K562 (cell line): ENCODE results near the gene GNAI1. TPM values are rescaled to one million over a fixed set of nuclear protein-coding genes. Genes with fewer than 3 reads are reported as not detected.

Experiments used
- ATAC-seq: fragments of 200-7000 bp; cut with Tn5 transposase; 3 replicates; pipeline ENCODE4 v1.9.1; 2020; ENCODE audit warnings: moderate library complexity
- BruUV-seq: library from RNA; stranded (reverse); fragments of 400-500 nt; replicated peaks from 2 replicates; lab custom pipeline; 2021; lab: Mats Ljungman, UMichigan
- CTCF ChIA-PET: fragments of 300-600 bp; formaldehyde crosslinking; extraction: SDS; loops from one replicate; lab custom pipeline; 2021; ENCODE audit warnings: low intra/inter-chr PET ratio; lab: Yijun Ruan, JAX
- POLR2A ChIA-PET: fragments of 300-600, 350-650 bp; sonication (Branson Sonifier 250); formaldehyde crosslinking; extraction: SDS; loops from one replicate; lab custom pipeline; 2021; ENCODE audit warnings: antibody characterized with exemption, inconsistent platforms; lab: Yijun Ruan, JAX
- DNase-seq, 4 experiments: peaks; one replicate each; pipeline versions ENCODE4 v3.0.0 to v3.0.0-alpha.2; 2011 to 2018; ENCODE audit warnings: low spot score in 3 of 4, mixed read lengths in 3 of 4; ENCODE audit errors: extremely low read depth in 1 of 4
- FAIRE-seq: peaks from 2 replicates; lab custom pipeline; 2011; peaks lifted over from hg19 to GRCh38; lab: Jason Lieb, UNC
- H2AFZ ChIP-seq: 2 replicates; pipeline ENCODE4 v1.6.0; 2011; ENCODE audit warnings: low read depth, low read length, control low read depth, inconsistent platforms
- H3K27ac ChIP-seq: fragments of 200-600 bp; 3 replicates; pipeline ENCODE4 v1.8.0; 2011; ENCODE audit warnings: low read depth, mild to moderate bottlenecking, control low read depth, inconsistent platforms, low read length, moderate library complexity, mixed read lengths; ENCODE audit errors: extremely low read depth
- H3K27me3 ChIP-seq, 2 experiments: fragments of 300-600 bp in 1 of 2; 2 replicates in 1 of 2; 3 replicates in 1 of 2; pipeline versions ENCODE4 v1.6.0 to v1.8.0; 2011; ENCODE audit warnings: inconsistent platforms in 2 of 2, low read length in 2 of 2, mild to moderate bottlenecking in 1 of 2, mixed read lengths in 1 of 2, moderate library complexity in 1 of 2; ENCODE audit not compliant: control insufficient read depth in 2 of 2, insufficient read depth in 2 of 2
- H3K36me3 ChIP-seq: fragments of 300-600 bp; 3 replicates; pipeline ENCODE4 v1.8.0; 2011; ENCODE audit warnings: mild to moderate bottlenecking, low read length, inconsistent platforms; ENCODE audit not compliant: control insufficient read depth, insufficient read depth
- H3K4me1 ChIP-seq, 2 experiments: fragments of 200-600 bp in 1 of 2; replicated peaks in 1 of 2; 2 replicates in 1 of 2; 3 replicates in 1 of 2; pipeline versions ENCODE4 v1.5.1 to v1.8.0; 2011; ENCODE audit warnings: inconsistent platforms in 2 of 2, low read length in 2 of 2, mild to moderate bottlenecking in 1 of 2, mixed read lengths in 1 of 2, moderate library complexity in 1 of 2; ENCODE audit not compliant: control insufficient read depth in 2 of 2, insufficient read depth in 2 of 2
- H3K4me2 ChIP-seq: 2 replicates; pipeline ENCODE4 v1.6.1; 2011; ENCODE audit warnings: low read length, control low read depth, inconsistent platforms, mixed read lengths; ENCODE audit not compliant: insufficient read depth
- H3K4me3 ChIP-seq: fragments of 200-600 bp; sonication (generic), shearing (Covaris generic); 2 replicates; pipeline ENCODE4 v1.5.1; 2016; ENCODE audit warnings: control low read depth, inconsistent platforms
- H3K79me2 ChIP-seq: fragments of 200-600 bp; 3 replicates; pipeline ENCODE4 v1.8.0; 2011; ENCODE audit warnings: low read length, inconsistent platforms; ENCODE audit not compliant: control insufficient read depth, insufficient read depth
- H3K9ac ChIP-seq, 2 experiments: 2 replicates each; pipeline versions ENCODE4 v1.6.0 to v1.6.1; 2011; ENCODE audit warnings: low read depth in 2 of 2, low read length in 2 of 2, control low read depth in 1 of 2, inconsistent platforms in 1 of 2, mild to moderate bottlenecking in 1 of 2, mixed read lengths in 1 of 2; ENCODE audit not compliant: insufficient read depth in 1 of 2
- H3K9me1 ChIP-seq: one replicate; pipeline ENCODE4 v1.6.0; 2011; ENCODE audit warnings: inconsistent platforms, mild to moderate bottlenecking, low read length, moderate library complexity; ENCODE audit not compliant: control insufficient read depth, insufficient read depth
- H3K9me3 ChIP-seq: replicated peaks from 2 replicates; pipeline ENCODE4 v1.5.1; 2011; ENCODE audit warnings: low read depth, low read length, inconsistent platforms; ENCODE audit not compliant: control insufficient read depth, insufficient read depth
- H4K20me1 ChIP-seq: replicated peaks from 2 replicates; pipeline ENCODE4 v1.6.1; 2011; ENCODE audit warnings: low read length, inconsistent platforms, mixed read lengths; ENCODE audit not compliant: control insufficient read depth, insufficient read depth
- ARID3B ChIP-seq: fragments of 250-450 bp; sonication (Bioruptor Pico); IDR thresholded peaks from 2 replicates; pipeline ENCODE4 v1.4.0; 2020; ENCODE audit warnings: borderline replicate concordance
- BMI1 ChIP-seq: fragments of 150-350 bp; IDR thresholded peaks from 2 replicates; pipeline ENCODE4 v1.6.1; 2014; ENCODE audit warnings: low read length
- CEBPG ChIP-seq, 3 experiments: fragments of 200-800 bp in 1 of 3; sonication (Bioruptor generic) in 1 of 3; sonication (generic) in 1 of 3; formaldehyde crosslinking in 1 of 3; IDR thresholded peaks in 2 of 3; conservative IDR thresholded peaks in 1 of 3; 2 replicates each; pipeline versions ENCODE4 v1.6.1 to v1.8.0; 2016 to 2022; ENCODE audit warnings: missing compliant biosample characterization in 2 of 3, missing genetic modification characterization in 2 of 3, mild to moderate bottlenecking in 1 of 3, missing genetic modification reagents in 1 of 3
- CSDE1 ChIP-seq, 2 experiments: fragments of 450-650 bp; IDR thresholded peaks; 2 replicates each; pipeline ENCODE4 v1.6.1; 2016; ENCODE audit warnings: mild to moderate bottlenecking in 1 of 2
- GTF2B ChIP-seq: IDR thresholded peaks from 2 replicates; pipeline ENCODE4 v1.6.1; 2011; ENCODE audit not compliant: insufficient read length; ENCODE audit errors: extremely low read depth
- IFI16 ChIP-seq: fragments of 250-450 bp; sonication (Bioruptor Pico); IDR thresholded peaks from 2 replicates; pipeline ENCODE4 v2.1.2; 2022; ENCODE audit warnings: mild to moderate bottlenecking, inconsistent platforms
- LCOR ChIP-seq: sonication (generic); formaldehyde crosslinking; IDR thresholded peaks from 2 replicates; pipeline ENCODE4 v1.8.0; 2022; ENCODE audit warnings: mild to moderate bottlenecking, missing genetic modification reagents
- PCBP1 ChIP-seq: fragments of 200-400 bp; formaldehyde crosslinking; IDR thresholded peaks from 2 replicates; pipeline ENCODE4 v1.6.1; 2018; ENCODE audit warnings: mild to moderate bottlenecking, low read depth, low read length; ENCODE audit not compliant: poor library complexity, severe bottlenecking
- SIN3A ChIP-seq, 2 experiments: fragments of 150-350 bp in 1 of 2; IDR thresholded peaks; 2 replicates each; pipeline ENCODE4 v1.6.1; 2011 to 2016; ENCODE audit warnings: borderline replicate concordance in 2 of 2, low read depth in 2 of 2, low read length in 2 of 2, mild to moderate bottlenecking in 2 of 2, moderate library complexity in 2 of 2; ENCODE audit not compliant: control insufficient read depth in 1 of 2
- SP2 ChIP-seq: IDR thresholded peaks from 2 replicates; pipeline ENCODE4 v1.6.1; 2011; ENCODE audit warnings: mild to moderate bottlenecking, low read depth, low read length, moderate library complexity; ENCODE audit not compliant: poor library complexity, severe bottlenecking; ENCODE audit errors: extremely low read depth
- ZBED1 ChIP-seq: IDR thresholded peaks from 2 replicates; pipeline ENCODE4 v1.6.1; 2014
- ZFP30 ChIP-seq: fragments of 250-450 bp; sonication (Bioruptor Pico); IDR thresholded peaks from 2 replicates; pipeline ENCODE4 v1.8.0; 2022; ENCODE audit warnings: moderate library complexity, mild to moderate bottlenecking, inconsistent platforms, borderline replicate concordance
- ZNF23 ChIP-seq: fragments of 250-450 bp; sonication (Bioruptor Pico); IDR thresholded peaks from 2 replicates; pipeline ENCODE4 v1.4.0; 2020; ENCODE audit warnings: mild to moderate bottlenecking
- ZNF507 ChIP-seq: conservative IDR thresholded peaks from 2 replicates; pipeline ENCODE4 v1.6.1; 2017; ENCODE audit warnings: missing genetic modification characterization, missing compliant biosample characterization
- ZNF583 ChIP-seq: fragments of 250-450 bp; sonication (Bioruptor Pico); IDR thresholded peaks from 2 replicates; pipeline ENCODE4 v1.4.0; 2020
- WGBS: fragments of 100-300 bp; shearing (Covaris generic); methylation state at CpG from one replicate; pipeline ENCODE4 v1.1.6; 2016; ENCODE audit warnings: low coverage, mixed read lengths; ENCODE audit not compliant: insufficient coverage; ENCODE audit errors: missing lambda C conversion rate; 5-methylcytosine and 5-hydroxymethylcytosine counted together
- in situ Hi-C: fragments of 300-500 bp; cut with MboI; formaldehyde crosslinking; loops from 4 replicates; pipeline ENCODE4 v1.15.0; 2018; ENCODE audit warnings: inconsistent platforms, mixed read lengths
- intact Hi-C: fragments of 100-400 bp; cut with micrococcal nuclease; formaldehyde crosslinking; loops from 2 replicates; pipeline ENCODE4 v1.14.2; 2022
- polyA plus RNA-seq, 8 experiments: library from polyadenylated mRNA; depleted of rRNA in 4 of 8; stranded (reverse) in 5 of 8; unstranded in 3 of 8; fragments of >200 nt; fragmentation: Nextera tagmentation in 2 of 8; fragmentation: Illumina TruSeq in 1 of 8; extraction: Ambion mirVana in 2 of 8; extraction: Trizol in 1 of 8; gene quantifications; 2 replicates each; pipeline versions ENCODE4 v1.2.1 to v1.2.3, GENCODE V29; 2011 to 2014; ENCODE audit warnings: inconsistent platforms in 1 of 8, missing spikeins in 1 of 8
- total RNA-seq, 7 experiments: library from RNA; depleted of rRNA in 6 of 7; stranded (reverse); fragments of >200 nt in 6 of 7; fragmentation: Illumina TruSeq in 2 of 7; extraction: Trizol in 2 of 7; gene quantifications; 2 replicates each; pipeline versions ENCODE4 v1.2.1 to v1.2.3, GENCODE V29; 2011 to 2021; ENCODE audit warnings: low replicate concordance in 1 of 7

The GNAI1 gene
- total and polyA plus RNA-seq, 9 of the 15 experiments (the other 6 are each of a cell fraction or from before 2014, with no cell fraction given): 0.03 to 0.13 (median 0.08) TPM; not detected in 6

- no TSS peak for BruUV-seq
- Histone ChIP-seq H4K20me1 (no peaks in the 10 kb centered on the region), H3K79me2 (no peaks in the 10 kb centered on the region), H3K9me3 (no peaks in the 10 kb centered on the region; the same call in none of the 2 replicates), H3K36me3 (no peaks in the 10 kb centered on the region), H3K4me2 (no peak overlapping the region), H2AFZ (no peak overlapping the region), H3K27me3 (no peaks in the 10 kb centered on the region), H3K27ac (no peak overlapping the region), H3K9ac (no peak overlapping the region), H3K4me1 (no peaks in the 10 kb centered on the region), H3K9me1 (no peaks in the 10 kb centered on the region), H3K4me3 (no peak overlapping the region)
- POLR2A ChIA-PET: no interaction called here
- CTCF ChIA-PET: no interaction called here
- ATAC-seq (no peak), DNase-seq (no peak), FAIRE-seq (no peak)
- 4% methylated on average over 4 of the region's 4 CpGs for WGBS
- in situ Hi-C loops (no loop called here), intact Hi-C loops (no loop called here)
- no peak for TF ChIP-seq GTF2B
- TF ChIP-seq CEBPG (CRISPR knock-in tag; IDR thresholded peaks at IDR 0.05): no peak
- TF ChIP-seq CEBPG (tag; conservative IDR thresholded peaks at IDR 0.05 in 1 of 2, IDR thresholded peaks at IDR 0.05 in 1 of 2): no peak
- TF ChIP-seq ZBED1: no peak
- no peak for TF ChIP-seq CSDE1 (IDR thresholded peaks at IDR 0.05)
- TF ChIP-seq ARID3B: no peak
- TF ChIP-seq SIN3A (IDR thresholded peaks at IDR 0.05; ENCODE audit: borderline replicate concordance in 2 of 2, control insufficient read depth in 1 of 2, low read depth in 2 of 2, low read length in 2 of 2): no peak
- no peak for TF ChIP-seq ZNF583 (CRISPR knock-in tag)
- no peak for TF ChIP-seq SP2
- no peak for TF ChIP-seq IFI16 (CRISPR knock-in tag)
- no peak for TF ChIP-seq ZNF507 (tag)
- no peak for TF ChIP-seq LCOR (CRISPR knock-in tag)
- TF ChIP-seq ZNF23 (CRISPR knock-in tag): no peak
- TF ChIP-seq ZFP30 (CRISPR knock-in tag): no peak
- no peak for TF ChIP-seq BMI1
- no peak for TF ChIP-seq PCBP1
Measured at GRCh38 chr7:80232979-80233724, 98.5 kb downstream of the GNAI1 start.
